IMR-90 (cell line): ENCODE measurements around the gene MRM2. TPM values are rescaled to one million over a fixed set of nuclear protein-coding genes. Genes with fewer than 3 reads are reported as not detected.
A peak's percentile ranks its signal among the peaks of the same experiment; 100 is the strongest.

ENCODE experiments used
- ATAC-seq: fragments of 200-7000 bp; cut with Tn5 transposase; 2 replicates; pipeline ENCODE4 v1.9.1; 2020; ENCODE audit warnings: low read depth, mild to moderate bottlenecking, moderate library complexity
- BruUV-seq: library from RNA; stranded (reverse); fragments of 400-500 nt; replicated peaks from 2 replicates; lab custom pipeline; 2021; lab: Mats Ljungman, UMichigan
- CTCF ChIA-PET: fragments of 300-600 bp; formaldehyde crosslinking; extraction: SDS; loops from one replicate; lab custom pipeline; 2021; ENCODE audit warnings: antibody characterized with exemption; lab: Yijun Ruan, JAX
- POLR2A ChIA-PET: fragments of 300-600 bp; sonication (Branson Sonifier 250); formaldehyde crosslinking; loops from one replicate; lab custom pipeline; 2022; ENCODE audit warnings: antibody characterized with exemption; ENCODE audit not compliant: unreplicated experiment; lab: Charles Lee
- DNase-seq: peaks from one replicate; pipeline ENCODE4 v3.0.0; 2013
- H2AFZ ChIP-seq: replicated peaks from 2 replicates; pipeline ENCODE3; 2013; ENCODE audit warnings: low read length, mild to moderate bottlenecking; ENCODE audit not compliant: poor library complexity
- H2AK5ac ChIP-seq: 2 replicates; pipeline ENCODE4 v1.6.1; 2013; ENCODE audit warnings: low read depth, low read length, inconsistent platforms
- H2AK9ac ChIP-seq: replicated peaks from 2 replicates; pipeline ENCODE3; 2013; ENCODE audit warnings: mild to moderate bottlenecking, low read depth, low read length, moderate library complexity; ENCODE audit not compliant: poor library complexity
- H2BK120ac ChIP-seq: 2 replicates; pipeline ENCODE4 v1.6.1; 2013; ENCODE audit warnings: low read depth, low read length, inconsistent platforms
- H2BK15ac ChIP-seq: 3 replicates; pipeline ENCODE4 v1.6.1; 2013; ENCODE audit warnings: low read depth, low read length, inconsistent platforms
- H2BK20ac ChIP-seq: 2 replicates; pipeline ENCODE4 v1.6.1; 2013; ENCODE audit warnings: low read depth, mild to moderate bottlenecking, inconsistent platforms, low read length, moderate library complexity
- H2BK5ac ChIP-seq: 2 replicates; pipeline ENCODE4 v1.6.1; 2013; ENCODE audit warnings: mild to moderate bottlenecking, low read depth, low read length, inconsistent platforms; ENCODE audit not compliant: poor library complexity, severe bottlenecking
- H3K14ac ChIP-seq: replicated peaks from 2 replicates; pipeline ENCODE4 v1.6.1; 2013; ENCODE audit warnings: low read depth, low read length, inconsistent platforms
- H3K18ac ChIP-seq: 2 replicates; pipeline ENCODE4 v1.6.1; 2013; ENCODE audit warnings: low read depth, low read length, control low read depth
- H3K23ac ChIP-seq: 2 replicates; pipeline ENCODE4 v1.6.1; 2013; ENCODE audit warnings: low read depth, low read length, inconsistent platforms
- H3K27ac ChIP-seq: 2 replicates; pipeline ENCODE4 v1.5.1; 2013; ENCODE audit warnings: mild to moderate bottlenecking, control low read depth, low read length; ENCODE audit not compliant: insufficient read depth
- H3K27me3 ChIP-seq: 2 replicates; pipeline ENCODE4 v1.6.1; 2013; ENCODE audit warnings: low read length; ENCODE audit not compliant: control insufficient read depth, insufficient read depth
- H3K36me3 ChIP-seq: 2 replicates; pipeline ENCODE4 v1.6.1; 2013; ENCODE audit warnings: low read length, mixed read lengths; ENCODE audit not compliant: control insufficient read depth, insufficient read depth
- H3K4ac ChIP-seq: 2 replicates; pipeline ENCODE4 v1.6.1; 2013; ENCODE audit warnings: low read depth, low read length, inconsistent platforms
- H3K4me1 ChIP-seq: 2 replicates; pipeline ENCODE4 v1.6.1; 2013; ENCODE audit warnings: low read length, mixed read lengths; ENCODE audit not compliant: control insufficient read depth, insufficient read depth
- H3K4me2 ChIP-seq: 2 replicates; pipeline ENCODE4 v1.6.1; 2013; ENCODE audit warnings: low read depth, mild to moderate bottlenecking, control low read depth, low read length, moderate library complexity
- H3K4me3 ChIP-seq: 2 replicates; pipeline ENCODE4 v1.5.1; 2013; ENCODE audit warnings: low read depth, mild to moderate bottlenecking, control low read depth, low read length, moderate library complexity; ENCODE audit not compliant: insufficient read depth
- H3K56ac ChIP-seq: 2 replicates; pipeline ENCODE4 v1.6.1; 2013; ENCODE audit warnings: low read length, inconsistent platforms; ENCODE audit not compliant: insufficient read depth; ENCODE audit errors: extremely low read depth
- H3K79me1 ChIP-seq, 2 experiments: 2 replicates each; pipeline ENCODE4 v1.6.1; 2013; ENCODE audit warnings: low read length in 2 of 2, inconsistent platforms in 1 of 2, low read depth in 1 of 2
- H3K9ac ChIP-seq: 2 replicates; pipeline ENCODE4 v1.6.1; 2013; ENCODE audit warnings: low read depth, low read length, control low read depth
- H3K9me1 ChIP-seq: 2 replicates; pipeline ENCODE4 v1.6.1; 2013; ENCODE audit warnings: low read length, inconsistent platforms; ENCODE audit not compliant: insufficient read depth
- H3K9me3 ChIP-seq: 2 replicates; pipeline ENCODE4 v1.6.1; 2013; ENCODE audit warnings: low read length; ENCODE audit not compliant: control insufficient read depth, insufficient read depth
- H4K20me1 ChIP-seq: 2 replicates; pipeline ENCODE4 v1.6.1; 2013; ENCODE audit warnings: low read length, inconsistent platforms; ENCODE audit not compliant: insufficient read depth
- H4K5ac ChIP-seq: 2 replicates; pipeline ENCODE4 v1.6.1; 2013; ENCODE audit warnings: mild to moderate bottlenecking, low read depth, low read length, control low read depth
- H4K8ac ChIP-seq, 2 experiments: 2 replicates each; pipeline ENCODE4 v1.6.1; 2013; ENCODE audit warnings: low read depth in 2 of 2, low read length in 2 of 2, control low read depth in 1 of 2, inconsistent platforms in 1 of 2
- H4K91ac ChIP-seq: 2 replicates; pipeline ENCODE4 v1.6.1; 2013; ENCODE audit warnings: low read depth, low read length, inconsistent platforms; ENCODE audit not compliant: insufficient read depth
- RCOR1 ChIP-seq: IDR thresholded peaks from 2 replicates; pipeline ENCODE4 v1.6.1; 2012; ENCODE audit warnings: mild to moderate bottlenecking, low read length, improper control_type of control experiment; ENCODE audit not compliant: insufficient replicate concordance
- SMC3 ChIP-seq: fragments of 150-350 bp; IDR thresholded peaks from 2 replicates; pipeline ENCODE4 v1.6.1; 2016; ENCODE audit warnings: low read depth, mild to moderate bottlenecking, antibody characterized with exemption, low read length, moderate library complexity
- WGBS, 2 experiments: methylation state at CpG; one replicate each; pipeline versions ENCODE4 v1.1.5 to v1.1.7; 2013; ENCODE audit warnings: missing lambda C conversion rate in 2 of 2; ENCODE audit not compliant: insufficient read length in 1 of 2; ENCODE audit errors: extremely low coverage in 2 of 2; 5-methylcytosine and 5-hydroxymethylcytosine counted together
- dilution Hi-C: fragments of 300-500 bp; cut with HindIII; formaldehyde crosslinking; loops from one replicate; pipeline ENCODE4 v1.14.3; 2018; ENCODE audit warnings: low sequenced_read_pairs; ENCODE audit not compliant: unreplicated experiment
- in situ Hi-C: fragments of 300-500 bp; cut with MboI; formaldehyde crosslinking; loops from 3 replicates; pipeline ENCODE4 v1.14.3; 2019; ENCODE audit warnings: low sequenced_read_pairs, inconsistent platforms, mixed read lengths
- intact Hi-C: fragments of 100-400 bp; cut with micrococcal nuclease; formaldehyde crosslinking; loops from 2 replicates; pipeline ENCODE4 v1.10.0; 2022
- polyA plus RNA-seq, 3 experiments: library from polyadenylated mRNA; depleted of rRNA; stranded (reverse); fragments of >200 nt; gene quantifications; 2 replicates each; pipeline ENCODE4 v1.2.3, GENCODE V29; 2012; ENCODE audit warnings: low replicate concordance in 1 of 3
- total RNA-seq: library from RNA; depleted of rRNA; stranded (reverse); fragments of >200 nt; gene quantifications from 2 replicates; pipeline ENCODE4 v1.2.3, GENCODE V29; 2012
- TF ChIP-seq, protein P1 (sequence below): fragments of 150-350 bp; IDR thresholded peaks from 2 replicates; pipeline ENCODE4 v1.6.1; 2016; ENCODE audit warnings: low read depth, mild to moderate bottlenecking, low read length, moderate library complexity, borderline replicate concordance

Gene MRM2
- total and polyA plus RNA-seq, 2 of the 4 experiments (the other 2 are of a cell fraction), result 19.1 to 23.8 TPM

DNA sequence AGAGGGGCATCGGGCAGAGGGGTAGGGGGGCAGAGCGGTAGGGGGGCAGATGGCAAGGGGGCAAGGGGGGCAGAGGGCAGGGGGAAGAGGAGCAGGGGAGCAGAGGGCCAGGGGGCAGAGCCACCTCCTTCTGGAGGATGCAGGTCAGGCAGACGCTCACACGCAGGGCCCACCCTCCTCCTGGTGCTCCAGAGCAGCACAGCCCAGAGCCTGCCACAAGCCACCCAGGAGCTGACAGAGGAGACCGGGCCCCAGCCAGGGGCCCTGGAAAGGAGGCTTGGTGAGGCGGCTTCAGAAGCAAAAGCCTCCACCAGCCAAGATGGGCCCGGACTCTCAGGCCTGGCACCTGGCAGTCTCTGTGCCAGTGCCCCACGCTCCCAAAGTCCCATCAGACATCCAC lies 22.4 kb downstream of the MRM2 start:
- Histone ChIP-seq H2AFZ (peak overlapping the region; percentile 49), H4K91ac (no peak overlapping the region), H3K9ac (no peak overlapping the region), H3K18ac (no peak overlapping the region), H3K27ac (no peak overlapping the region), H3K27me3 (no peaks in the 10 kb centered on the region), H3K4me1 (no peaks in the 10 kb centered on the region), H2AK5ac (no peak overlapping the region), H4K5ac (no peak overlapping the region), H3K4me2 (no peak overlapping the region), H2BK120ac (no peak overlapping the region), H3K9me3 (no peaks in the 10 kb centered on the region), H3K14ac (no peak overlapping the region), H2BK15ac (no peak overlapping the region), H3K56ac (no peak overlapping the region), H3K36me3 (peaks cover 58% of the 10 kb centered on the region), H3K79me1 (peaks cover 3 to 11% of the 10 kb centered on the region in 2 experiments; a peak in 2 of 4 replicates), H2BK5ac (no peak overlapping the region), H3K9me1 (no peaks in the 10 kb centered on the region; the same call in 1 of the 2 replicates), H3K23ac (no peak overlapping the region), H2BK20ac (no peak overlapping the region), H2AK9ac (no peak overlapping the region), H4K20me1 (peaks cover 3% of the 10 kb centered on the region), H3K4ac (no peak overlapping the region), H4K8ac (no peak overlapping the region), H3K4me3 (no peak overlapping the region)
- in situ Hi-C loops (loop anchor here (10.0 kb wide), 1 partner anchor 565 kb away; no protein-coding TSS in a partner anchor), intact Hi-C loops (no loop called here), dilution Hi-C loops (no loop called here)
- ATAC-seq (no peak), DNase-seq (no peak)
- BruUV-seq, result no TSS peak
- ChIA-PET POLR2A (no interaction called here), CTCF (no interaction called here)
- 73% methylated on average over 3 of the region's 8 CpGs; no CpG with 5 or more reads in 1 of the 2 experiments for WGBS, 2 experiments
- no peak for TF ChIP-seq SMC3
- TF ChIP-seq, protein P1, sequence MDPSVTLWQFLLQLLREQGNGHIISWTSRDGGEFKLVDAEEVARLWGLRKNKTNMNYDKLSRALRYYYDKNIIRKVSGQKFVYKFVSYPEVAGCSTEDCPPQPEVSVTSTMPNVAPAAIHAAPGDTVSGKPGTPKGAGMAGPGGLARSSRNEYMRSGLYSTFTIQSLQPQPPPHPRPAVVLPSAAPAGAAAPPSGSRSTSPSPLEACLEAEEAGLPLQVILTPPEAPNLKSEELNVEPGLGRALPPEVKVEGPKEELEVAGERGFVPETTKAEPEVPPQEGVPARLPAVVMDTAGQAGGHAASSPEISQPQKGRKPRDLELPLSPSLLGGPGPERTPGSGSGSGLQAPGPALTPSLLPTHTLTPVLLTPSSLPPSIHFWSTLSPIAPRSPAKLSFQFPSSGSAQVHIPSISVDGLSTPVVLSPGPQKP, result no peak
- no peak for TF ChIP-seq RCOR1
